DOHH2 (cell line): ENCODE measurements around the gene UQCRQ.
"Not testable (repeated sequence)": the region's sequence is repeated elsewhere in the genome, so short reads cannot be mapped to it uniquely, and the experiment has no call there.

Source experiments
- H3F3A ChIP-seq: fragments of 200-600 bp; sonication (generic), shearing (Covaris generic); 2 replicates; pipeline ENCODE4 v1.6.0; 2016; ENCODE audit warnings: antibody characterized with exemption, mild to moderate bottlenecking; ENCODE audit not compliant: control insufficient read depth, insufficient read depth
- H3K27ac ChIP-seq: fragments of 200-600 bp; sonication (generic); 2 replicates; pipeline ENCODE4 v1.5.1; 2014; ENCODE audit warnings: low read depth, mild to moderate bottlenecking, low read length, moderate library complexity
- H3K27me3 ChIP-seq: fragments of 200-600 bp; sonication (generic); 2 replicates; pipeline ENCODE4 v1.6.1; 2014; ENCODE audit warnings: mild to moderate bottlenecking, low read length, mixed read lengths; ENCODE audit not compliant: control insufficient read depth
- H3K36me3 ChIP-seq: fragments of 200-600 bp; sonication (generic); 2 replicates; pipeline ENCODE4 v1.6.1; 2014; ENCODE audit warnings: mild to moderate bottlenecking, low read length, moderate library complexity, mixed read lengths; ENCODE audit not compliant: control insufficient read depth
- H3K4me1 ChIP-seq: fragments of 200-600 bp; sonication (generic); 2 replicates; pipeline ENCODE4 v1.6.1; 2014; ENCODE audit warnings: mild to moderate bottlenecking, low read length, mixed read lengths; ENCODE audit not compliant: control insufficient read depth
- H3K4me2 ChIP-seq: fragments of 200-600 bp; sonication (generic); 2 replicates; pipeline ENCODE4 v1.6.0; 2014; ENCODE audit warnings: mild to moderate bottlenecking, low read length, moderate library complexity
- H3K4me3 ChIP-seq: fragments of 200-600 bp; sonication (generic); 2 replicates; pipeline ENCODE4 v1.5.1; 2014; ENCODE audit warnings: mild to moderate bottlenecking, low read length, mixed read lengths
- H3K79me2 ChIP-seq: fragments of 200-600 bp; sonication (generic); 2 replicates; pipeline ENCODE4 v1.6.1; 2014; ENCODE audit warnings: mild to moderate bottlenecking, low read length, mixed read lengths; ENCODE audit not compliant: control insufficient read depth
- H3K9me2 ChIP-seq: fragments of 200-600 bp; sonication (generic); replicated peaks from 2 replicates; pipeline ENCODE4 v1.6.1; 2014; ENCODE audit warnings: mild to moderate bottlenecking, low read length, mixed read lengths; ENCODE audit not compliant: control insufficient read depth
- H3K9me3 ChIP-seq: fragments of 200-600 bp; sonication (generic); 2 replicates; pipeline ENCODE4 v1.6.1; 2014; ENCODE audit warnings: antibody characterized with exemption, low read length, mixed read lengths; ENCODE audit not compliant: control insufficient read depth, insufficient read depth
- H4K20me1 ChIP-seq: fragments of 200-600 bp; sonication (generic); 2 replicates; pipeline ENCODE4 v1.6.0; 2014; ENCODE audit warnings: low read depth, mild to moderate bottlenecking, antibody characterized with exemption, low read length, moderate library complexity; ENCODE audit not compliant: control insufficient read depth, insufficient read depth
- CTCF ChIP-seq: fragments of 200-600 bp; sonication (generic); IDR thresholded peaks from one replicate; pipeline ENCODE4 v1.5.1; 2014; ENCODE audit warnings: antibody characterized with exemption, mild to moderate bottlenecking, low read depth, low read length; ENCODE audit not compliant: poor library complexity, severe bottlenecking
- EZH2phosphoT487 ChIP-seq: fragments of 200-600 bp; sonication (generic); IDR thresholded peaks from 2 replicates; pipeline ENCODE4 v1.6.1; 2017; ENCODE audit warnings: borderline replicate concordance, mild to moderate bottlenecking, antibody characterized with exemption, low read length, moderate library complexity, mixed read lengths

Gene UQCRQ

GRCh38 chr5:132853323-132853722, 13.1 kb upstream of the UQCRQ start:
- Histone ChIP-seq H3K4me2 (no peak overlapping the region), H3F3A (no peaks in the 10 kb centered on the region), H4K20me1 (no peaks in the 10 kb centered on the region), H3K4me1 (no peaks in the 10 kb centered on the region), H3K9me3 (no peaks in the 10 kb centered on the region), H3K27me3 (0 out of 2 replicates have a peak, but pooled peaks cover 6% of the 10 kb centered on the region), H3K79me2 (no peaks in the 10 kb centered on the region), H3K9me2 (no peaks in the 10 kb centered on the region), H3K36me3 (no peaks in the 10 kb centered on the region), H3K27ac (no peak overlapping the region), H3K4me3 (no peak overlapping the region)
- TF ChIP-seq EZH2phosphoT487 (no peak), CTCF (no peak)

GRCh38 chr5:132853790-132854189, 12.7 kb upstream of the UQCRQ start:
- Histone ChIP-seq H3K36me3 (no peaks in the 10 kb centered on the region), H3K9me3 (no peaks in the 10 kb centered on the region), H3K4me3 (no peak overlapping the region), H3K79me2 (no peaks in the 10 kb centered on the region), H3K27ac (no peak overlapping the region), H3K4me2 (no peak overlapping the region), H3K4me1 (no peaks in the 10 kb centered on the region), H3F3A (no peaks in the 10 kb centered on the region), H3K9me2 (no peaks in the 10 kb centered on the region), H3K27me3 (0 out of 2 replicates have a peak, but pooled peaks cover 6% of the 10 kb centered on the region), H4K20me1 (no peaks in the 10 kb centered on the region)
- no peak for TF ChIP-seq CTCF
- TF ChIP-seq EZH2phosphoT487, result no peak

GRCh38 chr5:132854301-132854700, 12.1 kb upstream of the UQCRQ start:
- no peaks in the 10 kb centered on the region for H3K36me3 ChIP-seq
- no peak overlapping the region for H3K4me3 ChIP-seq
- TF ChIP-seq CTCF (no peak), EZH2phosphoT487 (no peak)
- H3K4me1 ChIP-seq, result no peaks in the 10 kb centered on the region
- 0 out of 2 replicates have a peak, but pooled peaks cover 6% of the 10 kb centered on the region for H3K27me3 ChIP-seq
- no peaks in the 10 kb centered on the region for H4K20me1 ChIP-seq
- H3F3A ChIP-seq, result no peaks in the 10 kb centered on the region
- no peak overlapping the region for H3K27ac ChIP-seq
- no peaks in the 10 kb centered on the region for H3K79me2 ChIP-seq
- H3K4me2 ChIP-seq, result no peak overlapping the region
- H3K9me2 ChIP-seq, result no peaks in the 10 kb centered on the region
- H3K9me3 ChIP-seq, result no peaks in the 10 kb centered on the region

- H3K36me3 ChIP-seq, H3K4me1 ChIP-seq, H3K9me2 ChIP-seq, H3K79me2 ChIP-seq, H3F3A ChIP-seq, H4K20me1 ChIP-seq, H3K27me3 ChIP-seq, H3K4me2 ChIP-seq, H3K4me3 ChIP-seq, H3K9me3 ChIP-seq, H3K27ac ChIP-seq: not testable (repeated sequence)
Observed at GRCh38 chr5:132854992-132855391, 11.4 kb upstream of the UQCRQ start.
